NOMO-1 treated with DMSO at 0.1 percent for 48 hours (cell line): Measurements from ENCODE around the gene OR10W1.

Experiments used
- DNase-seq: peaks from one replicate; lab custom pipeline; 2025; ENCODE audit not compliant: unreplicated experiment; lab: John Stamatoyannopoulos, UW

OR10W1 gene

GRCh38 chr11:58268142-58268541 lies at the start of gene OR10W1:
TSS of gene OR10W1 (minus strand) at chr11:58268260. CDS start at chr11:58267858, 402 bp downstream.
- no peak for DNase-seq

GRCh38 chr11:58316142-58316541 lies 48.1 kb upstream of the OR10W1 start:
- DNase-seq = no peak

GRCh38 chr11:58301576-58301975 lies 33.5 kb upstream of the OR10W1 start:
- no peak for DNase-seq

- no peak for DNase-seq
These were observed 24.0 kb upstream of the OR10W1 start for GRCh38 chr11:58292017-58292416.

GRCh38 chr11:58289266-58289665 lies 21.2 kb upstream of the OR10W1 start:
- DNase-seq = no peak

GRCh38 chr11:58286249-58286648 lies 18.2 kb upstream of the OR10W1 start:
- DNase-seq = peak; percentile 12

GRCh38 chr11:58285483-58286040 lies 17.5 kb upstream of the OR10W1 start:
- DNase-seq = no peak

- DNase-seq = no peak
These were observed 8.1 kb upstream of the OR10W1 start for GRCh38 chr11:58276151-58276550.

GRCh38 chr11:58275002-58275401 lies 6.9 kb upstream of the OR10W1 start:
- no peak for DNase-seq

- no peak for DNase-seq
These were observed 8.1 kb downstream of the OR10W1 start for GRCh38 chr11:58259983-58260382.

GRCh38 chr11:58254936-58255335 lies 13.1 kb downstream of the OR10W1 start:
- DNase-seq = no peak

- DNase-seq = no peak
These were observed 24.1 kb downstream of the OR10W1 start for GRCh38 chr11:58243954-58244353.

- no peak for DNase-seq
These were observed 40.0 kb downstream of the OR10W1 start for GRCh38 chr11:58227956-58228615.

GRCh38 chr11:58222721-58223120 lies 45.3 kb downstream of the OR10W1 start:
- DNase-seq = no peak
